Upper lobe of left lung (tissue), 4 donors: ENCODE measurements around the gene RNF5.

Experiments
- CTCF ChIP-seq, 6 experiments: fragments of 450-650 bp in 4 of 6; fragments of 200-600 bp in 2 of 6; sonication (generic) in 2 of 6; IDR thresholded peaks; one replicate each; pipeline ENCODE4 v1.5.1; 2016 to 2019; ENCODE audit warnings: antibody characterized with exemption in 6 of 6
- EP300 ChIP-seq, 4 donors: sonication (generic); formaldehyde crosslinking; IDR thresholded peaks; one replicate each; pipeline ENCODE4 v1.5.1; 2017; ENCODE audit warnings: antibody characterized with exemption in 4 of 4, control low read depth in 2 of 4
- POLR2A ChIP-seq, 4 donors: fragments of 450-650 bp; IDR thresholded peaks; one replicate each; pipeline ENCODE4 v1.5.1; 2016 to 2017; ENCODE audit warnings: antibody characterized with exemption in 4 of 4, mild to moderate bottlenecking in 2 of 4
- POLR2AphosphoS5 ChIP-seq, 2 donors: sonication (generic); formaldehyde crosslinking; IDR thresholded peaks; one replicate each; pipeline ENCODE4 v1.5.1; 2017; ENCODE audit warnings: antibody characterized with exemption in 2 of 2

- TF ChIP-seq CTCF (IDR thresholded peaks at IDR 0.05), result no peak
- no peak for TF ChIP-seq POLR2A (IDR thresholded peaks at IDR 0.05)
- no peak for TF ChIP-seq POLR2AphosphoS5 (IDR thresholded peaks at IDR 0.05)
- no peak for TF ChIP-seq EP300 (IDR thresholded peaks at IDR 0.05)
These were observed 28.0 kb upstream of the RNF5 start for GRCh38 chr6:32149932-32150870.
